Measurements from ENCODE around the gene CFAP161.

- no peak for TF ChIP-seq EZH2 (IDR thresholded peaks at IDR 0.05; ENCODE audit: insufficient read depth, poor library complexity, severe bottlenecking)
- TF ChIP-seq EZH2phosphoT487 (IDR thresholded peaks at IDR 0.05; ENCODE audit: insufficient read depth, low read depth), result no peak
These were observed 44.3 kb downstream of the CFAP161 start for GRCh38 chr15:81178365-81178764.

Data from GM23248 (cell line).